HEK293 (cell line): ENCODE measurements around the gene ZNF668.

Source experiments
- BCL11B ChIP-seq: fragments of 450-650 bp; formaldehyde crosslinking; IDR thresholded peaks from 2 replicates; pipeline ENCODE4 v1.5.1; 2016; ENCODE audit warnings: low read depth, missing biosample characterization, missing genetic modification characterization
- HOXC10 ChIP-seq: sonication (generic); formaldehyde crosslinking; IDR thresholded peaks from 2 replicates; pipeline ENCODE4 v1.8.1; 2023; ENCODE audit warnings: mild to moderate bottlenecking, missing genetic modification reagents
- KLF8 ChIP-seq: fragments of 450-650 bp; formaldehyde crosslinking; IDR thresholded peaks from 2 replicates; pipeline ENCODE4 v1.5.1; 2016; ENCODE audit warnings: missing biosample characterization, missing genetic modification characterization
- PRDM1 ChIP-seq: fragments of 450-650 bp; formaldehyde crosslinking; IDR thresholded peaks from 2 replicates; pipeline ENCODE4; 2016; ENCODE audit warnings: missing biosample characterization, missing genetic modification characterization
- PRDM10 ChIP-seq: fragments of 450-650 bp; formaldehyde crosslinking; IDR thresholded peaks from 2 replicates; pipeline ENCODE4 v1.5.1; 2016; ENCODE audit warnings: missing biosample characterization, missing genetic modification characterization
- PRDM4 ChIP-seq: fragments of 450-650 bp; formaldehyde crosslinking; IDR thresholded peaks from 2 replicates; pipeline ENCODE4 v1.5.1; 2017; ENCODE audit warnings: missing biosample characterization, missing genetic modification characterization
- TCF7L2 ChIP-seq: IDR thresholded peaks from 2 replicates; pipeline ENCODE4 v1.6.1; 2011; ENCODE audit warnings: low read depth, mild to moderate bottlenecking, inconsistent platforms, low read length, moderate library complexity, borderline replicate concordance
- ZFP41 ChIP-seq: fragments of 450-650 bp; formaldehyde crosslinking; IDR thresholded peaks from 2 replicates; pipeline ENCODE4 v1.5.1; 2016; ENCODE audit warnings: missing biosample characterization, missing genetic modification characterization, borderline replicate concordance
- ZFP69B ChIP-seq: fragments of 450-650 bp; formaldehyde crosslinking; IDR thresholded peaks from 2 replicates; pipeline ENCODE4 v1.5.1; 2016; ENCODE audit warnings: missing biosample characterization, missing genetic modification characterization
- ZIC2 ChIP-seq: fragments of 450-650 bp; formaldehyde crosslinking; IDR thresholded peaks from 2 replicates; pipeline ENCODE4 v1.5.1; 2016; ENCODE audit warnings: missing biosample characterization, missing genetic modification characterization
- ZNF114 ChIP-seq: fragments of 450-650 bp; formaldehyde crosslinking; IDR thresholded peaks from 2 replicates; pipeline ENCODE4 v1.5.0; 2017; ENCODE audit warnings: missing biosample characterization, missing genetic modification characterization
- ZNF121 ChIP-seq: fragments of 450-650 bp; formaldehyde crosslinking; IDR thresholded peaks from 2 replicates; pipeline ENCODE4 v1.5.1; 2016; ENCODE audit warnings: missing biosample characterization, missing genetic modification characterization
- ZNF214 ChIP-seq: fragments of 450-650 bp; formaldehyde crosslinking; IDR thresholded peaks from 2 replicates; pipeline ENCODE4 v1.5.1; 2017; ENCODE audit warnings: missing biosample characterization, mild to moderate bottlenecking, missing genetic modification characterization, borderline replicate concordance
- ZNF221 ChIP-seq: fragments of 450-650 bp; formaldehyde crosslinking; IDR thresholded peaks from 2 replicates; pipeline ENCODE4 v1.5.1; 2017; ENCODE audit warnings: missing biosample characterization, missing genetic modification characterization, borderline replicate concordance
- ZNF24 ChIP-seq: fragments of 450-650 bp; formaldehyde crosslinking; IDR thresholded peaks from 2 replicates; pipeline ENCODE4 v1.5.1; 2016; ENCODE audit warnings: missing biosample characterization, missing genetic modification characterization
- ZNF302 ChIP-seq: fragments of 450-650 bp; formaldehyde crosslinking; IDR thresholded peaks from 2 replicates; pipeline ENCODE4 v1.5.1; 2016; ENCODE audit warnings: missing biosample characterization, missing genetic modification characterization, low read depth
- ZNF426 ChIP-seq: fragments of 450-650 bp; formaldehyde crosslinking; IDR thresholded peaks from 2 replicates; pipeline ENCODE4 v1.5.1; 2017; ENCODE audit warnings: missing biosample characterization, missing genetic modification characterization, mild to moderate bottlenecking, inconsistent platforms, moderate library complexity
- ZNF521 ChIP-seq: fragments of 450-650 bp; formaldehyde crosslinking; IDR thresholded peaks from 2 replicates; pipeline ENCODE4 v1.5.1; 2017; ENCODE audit warnings: missing biosample characterization, mild to moderate bottlenecking, missing genetic modification characterization
- ZNF548 ChIP-seq: fragments of 450-650 bp; formaldehyde crosslinking; IDR thresholded peaks from 2 replicates; pipeline ENCODE4 v1.5.1; 2016; ENCODE audit warnings: missing biosample characterization, missing genetic modification characterization
- ZNF585B ChIP-seq: fragments of 450-650 bp; formaldehyde crosslinking; IDR thresholded peaks from 2 replicates; pipeline ENCODE4 v1.5.1; 2016; ENCODE audit warnings: missing biosample characterization, missing genetic modification characterization
- ZNF626 ChIP-seq: fragments of 450-650 bp; sonication (Bioruptor Pico); formaldehyde crosslinking; IDR thresholded peaks from 2 replicates; pipeline ENCODE4 v1.5.1; 2018; ENCODE audit warnings: missing biosample characterization, missing genetic modification characterization, inconsistent platforms
- ZNF677 ChIP-seq: fragments of 450-650 bp; IDR thresholded peaks from 2 replicates; pipeline ENCODE4 v1.5.0; 2018; ENCODE audit warnings: missing biosample characterization, mild to moderate bottlenecking, missing genetic modification characterization, moderate library complexity
- ZNF792 ChIP-seq: fragments of 450-650 bp; formaldehyde crosslinking; IDR thresholded peaks from 2 replicates; pipeline ENCODE4 v1.5.1; 2016; ENCODE audit warnings: missing biosample characterization, missing genetic modification characterization
- ZSCAN18 ChIP-seq: fragments of 450-650 bp; formaldehyde crosslinking; IDR thresholded peaks from 2 replicates; pipeline ENCODE4 v1.5.1; 2016; ENCODE audit warnings: missing biosample characterization, missing genetic modification characterization
- TF ChIP-seq, protein P1 (sequence below): fragments of 450-650 bp; formaldehyde crosslinking; IDR thresholded peaks from 2 replicates; pipeline ENCODE4 v1.5.1; 2016; ENCODE audit warnings: missing biosample characterization, missing genetic modification characterization
- TF ChIP-seq, protein P2 (sequence below): fragments of 450-650 bp; formaldehyde crosslinking; IDR thresholded peaks from 2 replicates; pipeline ENCODE4 v1.5.1; 2016; ENCODE audit warnings: missing biosample characterization, missing genetic modification characterization
- TF ChIP-seq, protein P3 (sequence below): fragments of 450-650 bp; formaldehyde crosslinking; IDR thresholded peaks from 2 replicates; pipeline ENCODE4 v1.5.1; 2016; ENCODE audit warnings: missing biosample characterization, missing genetic modification characterization

ZNF668 gene

DNA sequence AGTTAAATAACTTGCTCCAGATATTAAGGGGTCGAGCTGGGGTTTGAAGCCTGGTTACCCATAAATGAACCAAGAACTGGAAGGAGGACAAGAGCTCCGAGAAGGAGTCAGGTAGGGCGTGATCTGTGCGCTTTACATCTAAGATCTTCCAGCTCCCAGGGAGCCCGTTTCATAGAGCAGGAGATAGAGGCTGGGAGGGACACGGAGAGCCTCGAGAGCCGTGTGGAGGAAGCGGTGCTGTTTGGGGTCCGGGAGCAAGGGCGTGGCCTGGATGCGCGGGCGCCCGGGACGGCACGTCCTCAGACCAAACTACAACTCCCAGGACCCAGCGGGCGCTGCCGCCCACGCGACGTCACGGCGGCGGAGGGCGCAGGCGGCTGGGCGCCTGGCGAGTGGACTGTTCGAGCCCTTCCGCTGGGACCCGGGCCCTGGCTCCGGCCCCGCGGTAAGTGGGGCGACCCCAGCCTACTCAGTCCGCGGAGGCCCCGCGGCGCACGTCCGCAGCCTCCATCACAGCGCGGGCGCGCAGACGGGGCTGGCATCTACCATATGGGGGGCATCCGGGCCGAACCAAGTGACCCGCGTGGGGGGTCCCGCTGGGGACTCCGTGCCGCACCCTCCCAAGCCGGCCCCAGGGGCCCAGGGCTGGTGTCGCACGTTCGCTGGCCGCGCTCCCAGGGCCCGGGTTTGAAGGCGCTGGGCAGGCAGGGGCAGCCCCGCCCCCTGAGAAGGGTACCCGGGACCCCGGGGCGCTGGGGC, 34.2 kb upstream of the ZNF668 start, which contains the start of gene BCKDK (continued):
- no peak for TF ChIP-seq ZNF792 (tag by site-specific recombination)
- TF ChIP-seq ZNF302 = no peak
- no peak for TF ChIP-seq ZNF214 (tag by site-specific recombination)
- TF ChIP-seq, protein P1, sequence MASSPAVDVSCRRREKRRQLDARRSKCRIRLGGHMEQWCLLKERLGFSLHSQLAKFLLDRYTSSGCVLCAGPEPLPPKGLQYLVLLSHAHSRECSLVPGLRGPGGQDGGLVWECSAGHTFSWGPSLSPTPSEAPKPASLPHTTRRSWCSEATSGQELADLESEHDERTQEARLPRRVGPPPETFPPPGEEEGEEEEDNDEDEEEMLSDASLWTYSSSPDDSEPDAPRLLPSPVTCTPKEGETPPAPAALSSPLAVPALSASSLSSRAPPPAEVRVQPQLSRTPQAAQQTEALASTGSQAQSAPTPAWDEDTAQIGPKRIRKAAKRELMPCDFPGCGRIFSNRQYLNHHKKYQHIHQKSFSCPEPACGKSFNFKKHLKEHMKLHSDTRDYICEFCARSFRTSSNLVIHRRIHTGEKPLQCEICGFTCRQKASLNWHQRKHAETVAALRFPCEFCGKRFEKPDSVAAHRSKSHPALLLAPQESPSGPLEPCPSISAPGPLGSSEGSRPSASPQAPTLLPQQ = 0 out of 2 replicates have a peak, but pooled peaks have one; percentile 63
- no peak for TF ChIP-seq ZSCAN18
- TF ChIP-seq ZNF626 (tag by site-specific recombination) = no peak
- TF ChIP-seq ZNF114 (tag by site-specific recombination) = no peak
- 0 out of 2 replicates have a peak, but pooled peaks have one; percentile 19 for TF ChIP-seq ZNF677 (tag by site-specific recombination)
- no peak for TF ChIP-seq ZNF585B (tag by site-specific recombination)
- no peak for TF ChIP-seq BCL11B (tag by site-specific recombination)
- TF ChIP-seq PRDM1 (tag by site-specific recombination) = no peak
- peak; percentile 97 for TF ChIP-seq PRDM10 (tag by site-specific recombination)
- peak; percentile 40 for TF ChIP-seq ZIC2 (tag by site-specific recombination)
- TF ChIP-seq, protein P2, sequence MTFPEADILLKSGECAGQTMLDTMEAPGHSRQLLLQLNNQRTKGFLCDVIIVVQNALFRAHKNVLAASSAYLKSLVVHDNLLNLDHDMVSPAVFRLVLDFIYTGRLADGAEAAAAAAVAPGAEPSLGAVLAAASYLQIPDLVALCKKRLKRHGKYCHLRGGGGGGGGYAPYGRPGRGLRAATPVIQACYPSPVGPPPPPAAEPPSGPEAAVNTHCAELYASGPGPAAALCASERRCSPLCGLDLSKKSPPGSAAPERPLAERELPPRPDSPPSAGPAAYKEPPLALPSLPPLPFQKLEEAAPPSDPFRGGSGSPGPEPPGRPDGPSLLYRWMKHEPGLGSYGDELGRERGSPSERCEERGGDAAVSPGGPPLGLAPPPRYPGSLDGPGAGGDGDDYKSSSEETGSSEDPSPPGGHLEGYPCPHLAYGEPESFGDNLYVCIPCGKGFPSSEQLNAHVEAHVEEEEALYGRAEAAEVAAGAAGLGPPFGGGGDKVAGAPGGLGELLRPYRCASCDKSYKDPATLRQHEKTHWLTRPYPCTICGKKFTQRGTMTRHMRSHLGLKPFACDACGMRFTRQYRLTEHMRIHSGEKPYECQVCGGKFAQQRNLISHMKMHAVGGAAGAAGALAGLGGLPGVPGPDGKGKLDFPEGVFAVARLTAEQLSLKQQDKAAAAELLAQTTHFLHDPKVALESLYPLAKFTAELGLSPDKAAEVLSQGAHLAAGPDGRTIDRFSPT = peak; percentile 55; the same call in 1 of the 2 replicates
- no peak for TF ChIP-seq ZFP69B (tag by site-specific recombination)
- no peak for TF ChIP-seq ZNF121
- no peak for TF ChIP-seq ZNF521 (tag by site-specific recombination)
- TF ChIP-seq ZNF221 = no peak
- no peak for TF ChIP-seq PRDM4 (tag by site-specific recombination)
- TF ChIP-seq, protein P3, sequence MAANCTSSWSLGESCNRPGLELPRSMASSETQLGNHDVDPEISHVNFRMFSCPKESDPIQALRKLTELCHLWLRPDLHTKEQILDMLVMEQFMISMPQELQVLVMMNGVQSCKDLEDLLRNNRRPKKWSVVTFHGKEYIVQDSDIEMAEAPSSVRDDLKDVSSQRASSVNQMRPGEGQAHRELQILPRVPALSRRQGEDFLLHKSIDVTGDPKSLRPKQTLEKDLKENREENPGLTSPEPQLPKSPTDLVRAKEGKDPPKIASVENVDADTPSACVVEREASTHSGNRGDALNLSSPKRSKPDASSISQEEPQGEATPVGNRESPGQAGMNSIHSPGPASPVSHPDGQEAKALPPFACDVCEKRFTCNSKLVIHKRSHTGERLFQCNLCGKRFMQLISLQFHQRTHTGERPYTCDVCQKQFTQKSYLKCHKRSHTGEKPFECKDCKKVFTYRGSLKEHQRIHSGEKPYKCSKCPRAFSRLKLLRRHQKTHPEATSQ (tag by site-specific recombination) = 0 out of 2 replicates have a peak, but pooled peaks have one; percentile 30
- TF ChIP-seq ZNF24 (tag by site-specific recombination) = no peak
- peak; percentile 80 for TF ChIP-seq KLF8 (tag by site-specific recombination)
- no peak for TF ChIP-seq TCF7L2
- TF ChIP-seq ZNF548 (tag by site-specific recombination) = no peak
- TF ChIP-seq ZNF426 (tag by site-specific recombination) = no peak
- TF ChIP-seq HOXC10 (CRISPR knock-in tag) = no peak
- no peak for TF ChIP-seq ZFP41 (tag by site-specific recombination)
